Activated CD8-positive, alpha-beta memory T cell treated with anti-CD3 and anti-CD28 coated beads for 1 hour (primary cell): ENCODE data around the gene FRMPD4.

Experiments
- DNase-seq, 2 donors: peaks; one replicate each; pipeline ENCODE4 v3.0.0-alpha.2; 2020; ENCODE audit warnings: low read depth in 1 of 2; ENCODE audit errors: extremely low read depth in 1 of 2

FRMPD4 gene

DNA sequence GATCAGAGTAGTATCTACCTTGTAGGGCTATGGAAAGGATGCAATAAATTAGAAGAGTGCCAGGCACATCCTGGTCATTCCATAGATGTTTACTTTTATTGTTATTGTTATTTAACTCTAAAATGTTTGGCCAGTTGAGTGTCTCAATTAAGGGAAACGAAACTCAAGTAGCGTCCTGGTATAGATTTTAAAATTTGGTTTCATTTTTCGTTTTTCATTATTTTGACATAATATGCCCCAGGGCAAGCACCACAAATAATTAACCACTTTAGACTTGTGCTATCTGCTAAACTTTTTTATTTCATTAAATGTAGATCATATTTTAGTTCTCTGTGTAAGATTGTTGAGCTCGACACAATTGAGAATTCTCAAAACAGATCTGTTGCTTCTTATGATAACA is 473.2 kb downstream of the FRMPD4 start:
- no peak for DNase-seq

DNA sequence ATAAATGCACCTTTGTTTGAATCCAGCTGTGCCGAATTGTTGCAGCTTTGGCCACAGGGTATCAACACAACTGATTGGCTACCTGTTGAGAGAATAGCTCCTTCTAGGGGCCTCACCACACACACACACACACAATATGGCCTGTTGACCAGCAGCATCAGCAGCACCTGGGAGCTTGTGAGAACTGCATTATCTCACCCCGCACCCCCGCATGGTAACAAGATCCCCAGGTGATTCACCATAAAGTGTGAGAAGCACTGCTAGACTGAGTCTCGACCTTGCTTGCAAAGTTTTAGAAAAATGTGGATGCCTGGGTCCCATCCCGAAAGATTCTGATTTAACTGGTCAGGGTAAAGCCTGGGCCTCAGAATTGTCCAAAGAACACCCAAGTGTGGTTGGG is 476.0 kb downstream of the FRMPD4 start:
- no peak for DNase-seq

DNA sequence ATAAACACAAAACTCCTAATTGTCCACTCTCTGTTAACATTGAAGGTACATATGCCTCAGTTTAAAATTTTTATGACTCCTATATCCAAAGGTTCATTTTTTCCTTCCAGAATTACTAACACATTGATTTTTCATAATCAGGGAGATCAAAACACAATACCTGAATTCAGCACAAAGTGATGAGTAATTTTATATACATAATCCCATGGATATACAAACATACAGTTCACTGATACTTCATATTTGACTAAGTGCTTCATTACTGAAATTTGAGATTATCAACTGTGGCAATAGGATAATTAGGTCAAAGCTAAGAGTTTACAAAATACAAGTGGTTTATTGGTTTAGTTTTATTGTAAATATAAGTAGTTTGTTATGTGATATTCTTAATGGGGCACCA is 476.8 kb downstream of the FRMPD4 start:
- no peak for DNase-seq

DNA sequence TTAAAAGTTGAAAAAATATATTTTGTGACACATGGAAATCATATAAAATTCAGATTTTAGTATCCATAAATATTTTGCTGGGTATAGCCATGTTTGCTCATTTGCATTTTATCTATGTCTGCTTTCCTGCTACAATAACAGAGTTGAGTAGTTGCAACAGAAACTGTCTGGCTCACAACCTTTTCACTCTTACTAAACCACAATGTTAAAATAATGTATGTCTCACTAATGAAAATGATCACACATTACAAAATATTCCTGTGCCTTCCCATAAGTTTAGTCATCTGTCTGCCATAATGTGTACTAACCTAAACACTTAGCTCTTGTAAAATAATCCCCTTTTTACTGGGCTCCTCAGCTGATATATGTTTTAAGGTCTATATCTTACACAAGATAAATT is 479.0 kb downstream of the FRMPD4 start:
- DNase-seq = no peak

DNA sequence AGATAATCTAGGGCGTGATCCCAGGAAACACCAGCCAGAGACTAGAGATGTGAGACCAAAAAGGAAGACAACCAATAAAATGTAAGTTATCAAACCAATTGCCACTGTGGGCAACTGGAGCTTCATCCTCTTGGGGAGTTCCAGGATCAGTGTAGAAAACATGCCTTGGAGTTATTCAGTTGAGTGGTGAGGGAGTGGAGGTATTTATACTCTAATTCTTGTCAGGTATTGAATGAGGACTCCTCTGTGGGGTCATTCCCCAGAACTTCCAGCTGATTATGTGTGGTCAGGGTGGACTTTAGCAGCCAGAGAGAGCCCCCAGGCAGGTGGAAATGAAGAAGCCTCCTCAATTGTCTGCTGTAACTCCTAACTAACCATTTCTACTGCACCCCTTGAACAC is 509.0 kb downstream of the FRMPD4 start:
- no peak for DNase-seq

DNA sequence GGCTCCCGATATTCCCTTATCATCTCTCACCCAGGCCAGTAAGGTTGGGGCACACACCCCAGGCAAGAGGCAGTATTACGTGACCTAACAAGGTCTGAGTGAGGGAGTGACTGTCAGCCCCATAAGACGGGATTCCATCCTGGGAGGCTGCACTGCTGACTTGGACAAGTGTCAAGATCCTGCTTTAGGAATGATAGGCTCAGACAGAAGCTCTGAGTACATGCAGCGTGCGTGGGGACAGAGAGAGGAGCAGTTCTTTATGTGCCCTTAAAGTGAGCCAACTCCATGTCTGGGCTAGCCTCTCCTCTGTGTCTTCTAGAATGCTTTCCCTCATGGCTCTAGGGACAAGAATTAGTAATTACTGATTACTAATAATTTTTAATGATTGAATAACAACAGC is 510.7 kb downstream of the FRMPD4 start:
- no peak for DNase-seq

DNA sequence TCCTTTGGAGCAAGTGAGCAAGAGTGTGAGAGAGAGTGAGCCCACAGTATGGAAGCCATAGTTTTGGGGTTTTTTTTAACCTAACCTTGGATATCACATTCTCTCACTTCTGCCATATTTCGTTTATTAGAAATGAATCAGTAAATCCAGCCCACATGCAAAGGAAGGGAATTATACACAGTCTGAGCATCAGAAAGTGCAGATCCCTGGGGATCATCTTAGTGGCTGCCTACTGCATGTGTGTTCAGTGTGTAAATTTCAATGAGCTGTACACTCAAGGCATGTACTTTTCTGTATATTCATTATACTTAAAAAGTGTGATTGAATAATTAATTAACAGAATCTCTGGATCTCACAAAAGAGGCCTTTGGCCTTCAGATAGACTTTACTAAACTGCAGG is 519.2 kb downstream of the FRMPD4 start:
- DNase-seq = no peak

DNA sequence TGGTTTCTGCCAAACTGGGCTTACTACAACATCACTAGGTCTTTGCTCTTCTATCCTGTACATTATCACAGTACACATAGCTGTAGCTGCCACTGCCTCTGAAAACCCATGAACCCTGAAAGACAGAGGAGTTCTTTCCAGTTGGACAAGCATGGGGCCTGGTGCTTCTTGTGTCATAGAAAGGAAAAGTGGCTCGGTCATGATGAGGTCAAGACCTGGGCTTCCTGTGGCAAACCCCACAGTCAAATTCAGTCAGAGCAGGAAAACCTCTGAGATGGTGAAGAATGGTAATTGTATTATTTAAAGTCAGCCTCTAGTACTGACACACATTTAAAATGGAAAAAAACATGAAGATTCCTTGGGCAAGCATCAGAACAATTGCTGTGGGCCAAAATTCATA is 519.6 kb downstream of the FRMPD4 start:
- DNase-seq = no peak

DNA sequence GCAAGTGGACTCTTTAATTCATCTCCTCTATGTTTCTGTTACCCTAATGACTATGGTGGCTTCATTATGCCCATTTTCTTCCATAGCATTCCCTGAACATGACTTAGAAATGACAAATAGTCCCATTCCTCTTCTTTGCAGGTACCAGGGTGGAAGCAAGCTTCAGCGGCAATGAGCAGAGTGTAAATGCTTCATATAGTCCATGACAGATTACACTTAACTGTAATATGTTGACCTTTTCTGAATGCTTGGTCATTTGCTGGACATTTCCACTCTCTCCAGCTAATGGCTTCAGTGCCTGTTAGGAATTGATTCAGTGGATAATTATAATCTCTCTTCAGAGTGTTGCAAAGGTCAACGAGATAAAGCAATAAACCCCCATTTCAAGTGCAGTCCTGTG is 523.2 kb downstream of the FRMPD4 start:
- no peak for DNase-seq

DNA sequence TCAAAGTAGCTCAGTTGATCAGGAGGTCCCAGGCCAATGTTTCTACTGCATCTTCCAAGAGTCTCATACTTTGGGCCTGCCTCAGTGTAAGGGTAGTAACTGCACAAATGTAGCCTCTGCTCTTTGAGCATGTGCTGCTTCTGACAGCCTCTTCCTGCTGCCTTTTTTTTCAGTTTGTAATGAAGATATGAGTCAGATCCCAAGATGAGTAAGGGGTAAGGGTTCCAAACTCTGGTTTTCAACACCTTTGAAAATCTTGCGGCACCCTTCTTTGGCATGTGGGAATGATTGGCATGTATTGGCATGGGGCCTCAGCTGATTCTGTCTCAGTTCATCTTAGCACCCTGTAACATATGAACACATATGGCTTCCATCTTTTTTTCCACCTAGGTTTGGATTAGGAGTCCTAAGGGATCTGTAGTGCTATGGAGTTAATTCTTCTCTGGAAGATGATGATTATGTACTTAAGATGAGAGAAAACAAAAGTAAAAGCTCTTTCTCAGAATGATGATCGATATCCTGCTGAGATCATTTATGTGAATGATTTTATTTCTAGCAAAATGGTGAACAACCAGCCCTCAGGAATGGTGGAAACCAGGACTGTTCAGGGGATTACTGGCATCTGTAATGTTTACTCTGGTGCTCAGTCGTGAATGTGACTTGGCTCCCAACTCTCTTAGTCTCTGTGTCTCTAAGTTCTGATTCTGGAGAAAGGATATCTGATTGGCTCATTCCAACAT is 534.3 kb downstream of the FRMPD4 start:
- DNase-seq = no peak

DNA sequence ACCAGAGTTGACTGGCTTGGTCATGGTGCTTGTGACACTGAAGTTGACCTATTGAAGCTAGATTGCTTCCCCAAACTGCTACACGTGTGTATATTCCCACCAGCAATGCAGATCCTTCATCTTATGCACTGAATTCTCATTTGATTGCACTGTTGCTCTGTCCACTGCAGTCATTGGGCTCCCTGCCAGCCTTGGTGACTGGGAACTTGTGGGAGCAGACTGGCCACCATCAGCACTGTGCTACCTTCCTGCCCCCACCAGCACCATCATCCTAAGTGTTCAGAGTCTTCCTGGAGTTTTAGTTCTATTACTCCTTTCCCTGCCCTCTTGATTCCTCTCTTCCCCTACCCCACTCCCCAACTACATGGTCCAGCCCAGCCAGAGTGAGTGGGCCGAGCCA is 535.2 kb downstream of the FRMPD4 start:
- no peak for DNase-seq

DNA sequence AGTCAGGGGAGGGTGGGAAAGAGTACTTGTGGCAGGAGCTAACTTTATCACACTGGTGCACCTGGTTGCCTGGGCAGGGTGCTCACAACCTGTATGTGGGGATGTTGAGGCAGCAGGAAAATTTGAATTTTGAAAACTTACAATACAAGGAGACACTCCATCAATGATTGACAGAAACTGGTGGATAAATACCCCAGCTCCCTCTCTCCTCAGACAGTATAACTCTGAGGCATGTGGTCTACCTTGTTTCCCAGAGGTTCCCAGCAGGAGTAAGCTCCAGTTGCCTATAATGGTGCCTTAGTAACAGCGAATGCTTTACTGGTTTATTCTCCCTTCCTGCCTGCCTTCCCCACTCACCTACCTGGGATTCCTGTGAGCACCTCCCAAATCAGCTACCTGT is 541.2 kb downstream of the FRMPD4 start:
- DNase-seq = no peak

DNA sequence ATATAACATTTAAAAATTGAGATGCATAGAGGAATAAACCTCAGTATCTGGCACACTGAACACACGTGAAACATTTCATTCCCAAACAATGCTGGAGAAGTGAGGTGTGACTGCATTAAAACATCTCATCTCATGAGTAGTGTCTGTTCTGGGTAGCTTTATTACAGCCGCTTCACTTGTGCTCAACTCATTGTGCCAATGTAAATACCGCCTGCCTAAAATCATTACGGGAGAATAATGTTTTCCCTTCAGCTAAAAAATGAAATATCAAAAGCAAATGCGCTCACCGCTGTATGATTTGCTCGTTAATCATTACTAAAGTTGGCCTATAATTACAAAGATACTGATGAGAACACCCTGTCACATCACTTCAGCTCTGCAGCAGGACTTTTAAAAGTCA is 542.8 kb downstream of the FRMPD4 start:
- DNase-seq = no peak

DNA sequence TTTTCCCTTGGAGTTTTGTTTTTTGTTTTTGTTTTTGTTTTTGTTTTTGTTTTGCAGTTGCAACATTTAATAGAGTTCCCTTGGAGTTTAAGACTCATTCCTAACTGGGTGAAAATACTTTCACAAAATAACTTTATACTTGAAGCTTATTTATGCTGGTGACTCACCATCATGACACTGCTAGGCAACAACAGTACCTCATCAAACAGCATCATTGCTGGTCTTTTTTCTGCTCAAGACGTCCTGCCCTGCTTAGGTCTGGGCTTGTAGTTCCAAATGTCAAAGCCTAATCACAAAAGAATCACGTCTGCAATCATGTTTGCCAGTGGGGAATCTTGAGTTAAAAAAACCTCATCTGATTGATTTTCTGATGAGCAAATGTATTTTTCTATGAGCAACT is 547.3 kb downstream of the FRMPD4 start:
- no peak for DNase-seq

DNA sequence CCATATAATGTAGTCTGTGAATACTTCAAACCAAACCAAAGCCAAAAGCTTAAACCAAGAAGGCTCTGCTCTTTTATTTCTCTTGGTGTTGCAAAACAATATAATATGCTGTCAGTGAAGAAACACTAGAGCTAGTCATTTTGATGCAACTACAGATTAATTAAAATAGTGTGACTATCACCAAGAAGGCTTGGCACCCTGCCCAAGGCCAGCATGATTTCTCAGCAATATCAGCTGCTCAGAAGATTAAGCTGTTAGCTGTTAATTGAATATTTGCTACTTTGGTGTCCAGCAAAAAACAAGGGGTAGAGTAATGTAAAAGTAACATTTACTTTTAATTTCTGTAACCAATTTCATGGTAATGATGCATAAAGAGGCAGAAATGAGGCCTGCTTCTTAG is 548.1 kb downstream of the FRMPD4 start:
- DNase-seq = no peak

DNA sequence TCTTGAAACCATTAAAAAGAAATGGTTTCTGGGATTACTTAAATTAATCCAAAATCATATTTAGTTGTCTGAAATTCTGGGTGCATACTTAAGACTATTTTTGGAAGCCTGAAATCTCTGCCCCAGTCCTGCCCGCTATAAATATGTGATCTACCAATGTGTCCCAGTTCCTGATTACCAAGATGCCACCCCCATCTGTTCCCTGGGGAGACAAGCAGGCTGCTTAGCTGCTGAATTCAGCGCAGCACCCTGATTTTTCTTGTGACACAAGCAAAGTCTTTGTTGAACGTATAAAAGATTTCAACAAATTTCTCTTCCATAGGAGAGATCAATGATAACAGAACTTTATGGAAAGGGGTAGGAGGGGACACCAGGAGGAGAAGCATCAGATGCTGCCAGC is 552.4 kb downstream of the FRMPD4 start:
- DNase-seq = no peak

DNA sequence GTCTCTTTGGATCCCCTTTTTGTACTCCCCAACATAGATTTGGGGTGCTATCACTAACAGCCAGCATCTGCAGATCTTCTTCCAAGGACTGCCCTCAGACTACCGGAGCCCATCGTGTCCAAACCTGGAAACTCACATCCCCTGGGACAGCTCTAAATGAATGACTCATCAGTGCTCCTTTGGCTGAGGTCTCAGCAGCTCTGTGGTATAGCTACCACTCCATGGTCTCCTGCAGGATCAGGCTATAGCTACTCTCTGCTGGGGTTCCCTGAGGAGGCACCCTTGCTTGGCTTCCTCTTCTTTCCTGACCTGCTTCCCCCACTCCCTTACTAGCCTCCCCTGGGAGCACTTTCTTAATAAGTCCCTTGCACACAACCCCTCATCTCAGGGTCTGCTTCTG is 555.5 kb downstream of the FRMPD4 start:
- no peak for DNase-seq

DNA sequence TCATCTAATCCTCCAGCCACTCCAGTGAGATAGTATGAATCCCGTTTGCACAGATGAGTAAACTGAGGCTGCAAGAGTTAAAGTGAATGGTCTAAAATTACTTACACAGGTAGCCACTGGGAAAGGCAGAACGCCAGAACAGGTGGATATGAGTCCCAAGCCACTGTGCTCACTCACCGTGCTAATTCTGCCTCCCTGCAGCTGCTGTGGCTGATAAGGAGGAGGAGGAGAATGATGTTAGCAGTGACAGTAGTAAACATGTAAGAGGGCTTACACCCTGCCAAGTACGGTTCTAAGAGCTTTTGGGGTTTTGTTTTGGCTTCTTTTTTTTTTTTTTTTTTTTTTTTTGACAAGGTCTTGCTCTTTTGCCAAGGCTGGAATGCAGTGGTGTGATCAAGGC is 562.5 kb downstream of the FRMPD4 start:
- no peak for DNase-seq

DNA sequence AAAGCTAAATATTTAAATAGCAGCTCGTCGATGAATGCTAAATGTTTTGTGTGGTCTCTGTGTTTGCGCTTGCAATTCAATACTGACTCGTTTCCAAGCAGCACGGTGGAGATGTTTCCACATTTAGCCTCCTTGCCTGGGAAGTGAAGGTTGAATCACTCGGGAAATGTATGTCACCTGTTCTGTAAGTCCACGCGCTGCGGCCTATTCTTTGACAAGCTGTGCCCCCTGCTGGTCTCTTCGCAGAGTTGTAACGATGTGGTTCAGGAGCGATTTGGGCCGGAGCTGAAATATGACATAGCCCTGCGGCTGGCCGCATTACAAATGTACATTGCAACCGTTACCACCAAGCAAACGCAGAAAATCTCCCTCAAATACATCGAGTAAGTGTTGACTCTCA is 563.4 kb downstream of the FRMPD4 start:
- no peak for DNase-seq

DNA sequence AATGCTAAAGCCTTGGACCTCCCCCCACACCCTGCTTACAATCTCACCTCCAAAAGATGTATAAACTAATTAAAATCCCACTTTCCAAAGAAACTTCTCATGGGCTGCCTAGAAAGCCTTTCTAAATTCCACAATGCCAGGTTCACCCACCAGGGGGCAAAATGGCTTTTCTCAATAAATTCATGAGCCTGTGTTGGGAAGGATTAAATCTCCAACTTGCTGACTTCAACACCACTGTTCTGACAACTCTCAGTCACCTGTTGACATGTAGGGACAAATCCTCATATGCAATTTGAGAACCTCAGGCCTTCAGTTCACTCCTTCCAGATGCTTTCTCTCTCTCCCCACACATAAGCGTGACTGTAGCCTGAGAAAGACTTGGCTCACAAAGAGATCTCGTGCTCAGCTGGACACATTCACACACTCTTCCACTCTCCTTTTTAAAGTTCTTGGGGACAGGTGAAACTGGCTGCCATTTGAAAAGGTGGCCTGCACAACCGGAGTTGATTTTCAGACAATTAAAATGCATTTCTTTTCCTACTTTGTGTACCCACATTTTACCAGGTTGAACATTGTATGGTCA is 564.3 kb downstream of the FRMPD4 start:
- DNase-seq = no peak

DNA sequence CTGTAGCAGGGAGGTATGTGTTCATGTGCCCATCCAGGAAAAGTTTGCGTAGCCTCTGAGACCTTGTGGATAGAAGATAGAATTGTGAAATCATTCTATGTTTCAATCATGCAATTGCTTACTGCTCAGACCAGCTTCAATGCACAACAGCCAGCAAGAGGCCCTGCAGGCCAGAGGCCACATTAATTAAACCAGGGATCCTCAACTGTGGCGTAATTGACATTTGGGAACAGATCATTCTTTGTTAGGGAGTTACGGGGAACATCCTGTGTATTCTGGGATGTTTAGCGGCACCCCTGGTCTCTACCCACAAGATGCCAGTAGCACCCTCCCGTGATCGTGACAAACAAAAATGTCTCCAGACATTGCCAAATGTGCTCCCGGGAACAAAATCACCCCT is 566.4 kb downstream of the FRMPD4 start:
- no peak for DNase-seq

DNA sequence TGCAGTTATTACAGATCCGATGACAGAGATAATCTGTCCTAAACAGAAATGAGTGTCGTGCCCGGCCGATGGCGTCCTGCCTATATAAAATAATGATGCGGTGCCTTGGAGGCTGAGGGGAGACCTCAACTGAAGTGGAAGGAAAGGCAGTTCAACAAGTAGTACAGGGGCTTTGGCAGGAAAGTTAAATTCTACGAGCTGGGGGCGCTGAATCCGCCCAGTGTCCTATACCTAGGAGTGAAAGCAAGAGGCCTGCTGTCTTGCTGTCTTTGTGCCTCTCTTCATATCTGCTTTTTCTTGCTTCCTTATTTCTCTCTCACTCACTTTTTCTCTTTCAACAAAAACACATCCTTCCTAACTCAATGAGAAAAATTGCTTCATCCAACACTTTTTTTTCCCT is 570.8 kb downstream of the FRMPD4 start:
- DNase-seq = no peak

DNA sequence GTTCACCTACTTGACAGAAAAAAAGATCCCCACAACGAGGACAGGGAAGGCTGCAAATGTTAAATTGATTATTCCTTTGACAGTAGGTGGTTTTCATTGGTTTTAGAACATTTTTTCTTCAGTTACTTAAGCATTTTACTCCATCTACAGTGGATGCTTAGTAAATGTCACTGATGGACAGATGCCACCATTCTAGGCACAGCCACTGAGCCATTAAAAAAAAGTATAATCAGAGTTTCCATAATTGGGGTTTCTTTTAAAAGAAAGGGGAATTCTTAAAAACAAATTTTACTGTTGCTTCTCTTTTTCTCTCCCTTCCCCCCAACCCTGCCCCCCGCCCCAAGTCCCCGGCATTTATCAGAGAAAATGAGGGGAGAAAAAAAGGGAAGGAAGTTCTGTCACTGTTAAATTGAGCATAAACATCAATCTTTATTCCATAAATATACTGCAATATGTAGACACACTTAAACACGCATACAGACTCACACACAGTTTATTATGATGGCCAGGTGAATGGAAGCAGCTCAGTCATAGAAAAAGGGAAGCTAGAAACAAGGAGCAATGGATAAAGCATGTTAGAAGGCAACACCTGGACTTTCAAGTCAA is 573.3 kb downstream of the FRMPD4 start:
- DNase-seq = no peak
